ENCODE measurements around the gene KCNA5.

Gene KCNA5

DNA sequence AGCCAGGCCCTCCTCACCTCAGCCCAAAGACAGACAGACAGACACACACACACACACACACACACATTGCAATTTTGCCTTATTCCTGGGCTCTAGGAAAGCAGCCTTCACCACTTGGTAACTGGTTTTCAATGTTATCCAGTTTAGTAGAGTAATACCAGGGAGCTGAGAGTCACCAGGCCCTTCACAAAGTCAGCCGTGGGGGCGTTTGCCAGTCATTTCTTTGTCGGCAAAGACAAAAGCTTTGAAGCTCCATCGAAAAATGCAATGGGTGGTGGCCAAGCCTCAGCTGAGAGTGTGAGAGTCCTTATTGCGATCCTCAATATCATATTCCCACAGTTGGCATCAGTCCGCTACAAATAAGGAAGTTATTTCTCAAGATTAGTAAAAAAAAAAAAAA is 8.1 kb upstream of the KCNA5 start:
- Histone ChIP-seq H3K4me3 (replicated peaks; ENCODE audit: insufficient read depth, low read length) (no peak overlapping the region), H3K27me3 (ENCODE audit: insufficient read depth, poor library complexity, severe bottlenecking) (peaks cover 7% of the 10 kb centered on the region), H3K27ac (replicated peaks) (no peak overlapping the region)
- TF ChIP-seq, protein P1, sequence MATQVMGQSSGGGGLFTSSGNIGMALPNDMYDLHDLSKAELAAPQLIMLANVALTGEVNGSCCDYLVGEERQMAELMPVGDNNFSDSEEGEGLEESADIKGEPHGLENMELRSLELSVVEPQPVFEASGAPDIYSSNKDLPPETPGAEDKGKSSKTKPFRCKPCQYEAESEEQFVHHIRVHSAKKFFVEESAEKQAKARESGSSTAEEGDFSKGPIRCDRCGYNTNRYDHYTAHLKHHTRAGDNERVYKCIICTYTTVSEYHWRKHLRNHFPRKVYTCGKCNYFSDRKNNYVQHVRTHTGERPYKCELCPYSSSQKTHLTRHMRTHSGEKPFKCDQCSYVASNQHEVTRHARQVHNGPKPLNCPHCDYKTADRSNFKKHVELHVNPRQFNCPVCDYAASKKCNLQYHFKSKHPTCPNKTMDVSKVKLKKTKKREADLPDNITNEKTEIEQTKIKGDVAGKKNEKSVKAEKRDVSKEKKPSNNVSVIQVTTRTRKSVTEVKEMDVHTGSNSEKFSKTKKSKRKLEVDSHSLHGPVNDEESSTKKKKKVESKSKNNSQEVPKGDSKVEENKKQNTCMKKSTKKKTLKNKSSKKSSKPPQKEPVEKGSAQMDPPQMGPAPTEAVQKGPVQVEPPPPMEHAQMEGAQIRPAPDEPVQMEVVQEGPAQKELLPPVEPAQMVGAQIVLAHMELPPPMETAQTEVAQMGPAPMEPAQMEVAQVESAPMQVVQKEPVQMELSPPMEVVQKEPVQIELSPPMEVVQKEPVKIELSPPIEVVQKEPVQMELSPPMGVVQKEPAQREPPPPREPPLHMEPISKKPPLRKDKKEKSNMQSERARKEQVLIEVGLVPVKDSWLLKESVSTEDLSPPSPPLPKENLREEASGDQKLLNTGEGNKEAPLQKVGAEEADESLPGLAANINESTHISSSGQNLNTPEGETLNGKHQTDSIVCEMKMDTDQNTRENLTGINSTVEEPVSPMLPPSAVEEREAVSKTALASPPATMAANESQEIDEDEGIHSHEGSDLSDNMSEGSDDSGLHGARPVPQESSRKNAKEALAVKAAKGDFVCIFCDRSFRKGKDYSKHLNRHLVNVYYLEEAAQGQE (IDR thresholded peaks at IDR 0.05; ENCODE audit: insufficient replicate concordance, low read depth), result no peak
- TF ChIP-seq POLR2AphosphoS5 (IDR thresholded peaks at IDR 0.05; ENCODE audit: low read depth), result no peak
- TF ChIP-seq GABPA (IDR thresholded peaks at IDR 0.05; ENCODE audit: low read depth), result no peak
- no peak for TF ChIP-seq SPI1 (IDR thresholded peaks at IDR 0.05; ENCODE audit: borderline replicate concordance, low read depth)
- TF ChIP-seq, protein P2, sequence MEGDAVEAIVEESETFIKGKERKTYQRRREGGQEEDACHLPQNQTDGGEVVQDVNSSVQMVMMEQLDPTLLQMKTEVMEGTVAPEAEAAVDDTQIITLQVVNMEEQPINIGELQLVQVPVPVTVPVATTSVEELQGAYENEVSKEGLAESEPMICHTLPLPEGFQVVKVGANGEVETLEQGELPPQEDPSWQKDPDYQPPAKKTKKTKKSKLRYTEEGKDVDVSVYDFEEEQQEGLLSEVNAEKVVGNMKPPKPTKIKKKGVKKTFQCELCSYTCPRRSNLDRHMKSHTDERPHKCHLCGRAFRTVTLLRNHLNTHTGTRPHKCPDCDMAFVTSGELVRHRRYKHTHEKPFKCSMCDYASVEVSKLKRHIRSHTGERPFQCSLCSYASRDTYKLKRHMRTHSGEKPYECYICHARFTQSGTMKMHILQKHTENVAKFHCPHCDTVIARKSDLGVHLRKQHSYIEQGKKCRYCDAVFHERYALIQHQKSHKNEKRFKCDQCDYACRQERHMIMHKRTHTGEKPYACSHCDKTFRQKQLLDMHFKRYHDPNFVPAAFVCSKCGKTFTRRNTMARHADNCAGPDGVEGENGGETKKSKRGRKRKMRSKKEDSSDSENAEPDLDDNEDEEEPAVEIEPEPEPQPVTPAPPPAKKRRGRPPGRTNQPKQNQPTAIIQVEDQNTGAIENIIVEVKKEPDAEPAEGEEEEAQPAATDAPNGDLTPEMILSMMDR (IDR thresholded peaks at IDR 0.05; ENCODE audit: insufficient read depth, low read length), result no peak
- DNase-seq (ENCODE audit: low read depth in 1 of 2, low spot score in 1 of 2), result no peak

DNA sequence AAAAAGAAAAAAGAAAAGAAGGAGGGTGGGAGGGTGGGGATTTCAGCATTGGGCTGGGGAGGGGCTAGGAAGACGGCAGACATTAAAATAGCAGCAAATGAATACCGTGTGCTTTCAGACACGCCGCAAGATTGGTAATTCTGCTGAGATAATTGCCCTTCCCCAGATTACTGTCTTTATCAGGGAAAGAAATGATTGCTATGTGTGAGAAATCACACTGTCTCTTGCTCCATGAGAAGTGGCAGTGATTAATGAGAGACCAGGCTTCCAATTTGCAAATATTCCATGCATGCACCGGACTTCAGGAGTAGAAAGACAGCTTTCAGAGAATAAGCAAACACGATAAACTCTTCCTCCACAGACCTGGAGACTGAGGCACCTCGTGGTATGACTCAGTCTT is 7.6 kb upstream of the KCNA5 start:
- no peak overlapping the region for H3K27ac ChIP-seq (replicated peaks)
- no peak overlapping the region for H3K4me3 ChIP-seq (replicated peaks; ENCODE audit: insufficient read depth, low read length)
- H3K27me3 ChIP-seq (ENCODE audit: insufficient read depth, poor library complexity, severe bottlenecking), result peaks cover 11% of the 10 kb centered on the region
- TF ChIP-seq, protein P1 (IDR thresholded peaks at IDR 0.05; ENCODE audit: insufficient replicate concordance, low read depth), result no peak
- no peak for TF ChIP-seq SPI1 (IDR thresholded peaks at IDR 0.05; ENCODE audit: borderline replicate concordance, low read depth)
- TF ChIP-seq, protein P2 (IDR thresholded peaks at IDR 0.05; ENCODE audit: insufficient read depth, low read length), result no peak
- no peak for TF ChIP-seq GABPA (IDR thresholded peaks at IDR 0.05; ENCODE audit: low read depth)
- TF ChIP-seq POLR2AphosphoS5 (IDR thresholded peaks at IDR 0.05; ENCODE audit: low read depth), result no peak
- no peak for DNase-seq (ENCODE audit: low read depth in 1 of 2, low spot score in 1 of 2)

DNA sequence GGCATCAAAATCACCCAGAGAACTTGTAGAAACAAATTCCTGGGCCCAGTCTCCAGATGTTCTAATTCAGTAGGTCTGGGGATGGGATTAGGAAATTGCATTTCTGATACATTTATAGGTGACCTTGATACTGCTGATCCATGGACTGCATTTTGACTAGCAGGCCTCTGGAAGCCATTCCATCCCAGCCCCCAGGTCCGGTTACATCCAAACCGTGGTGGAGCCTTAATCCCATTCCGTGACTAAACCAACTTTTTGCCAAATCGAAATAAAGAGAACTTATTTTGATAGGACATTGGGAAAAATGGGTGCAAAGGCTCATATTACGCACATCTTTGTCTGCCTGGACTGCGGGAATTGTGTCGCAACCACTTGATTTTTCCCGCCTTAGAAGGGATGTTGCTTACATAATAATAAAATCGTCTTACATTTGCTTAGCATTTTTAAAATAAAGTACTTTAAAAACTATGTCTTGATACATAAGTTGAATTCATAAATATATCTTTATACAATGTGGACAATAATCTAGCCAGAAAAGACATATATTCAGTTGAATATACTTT is 5.8 kb upstream of the KCNA5 start:
- TF ChIP-seq, protein P2 (IDR thresholded peaks at IDR 0.05; ENCODE audit: insufficient read depth, low read length), result no peak
- TF ChIP-seq POLR2AphosphoS5 (IDR thresholded peaks at IDR 0.05; ENCODE audit: low read depth) (no peak), SPI1 (IDR thresholded peaks at IDR 0.05; ENCODE audit: borderline replicate concordance, low read depth) (no peak), GABPA (IDR thresholded peaks at IDR 0.05; ENCODE audit: low read depth) (no peak)
- TF ChIP-seq, protein P1 (IDR thresholded peaks at IDR 0.05; ENCODE audit: insufficient replicate concordance, low read depth), result no peak
- Histone ChIP-seq H3K27me3 (ENCODE audit: insufficient read depth, poor library complexity, severe bottlenecking) (peaks cover 22% of the 10 kb centered on the region), H3K27ac (replicated peaks) (no peak overlapping the region), H3K4me3 (replicated peaks; ENCODE audit: insufficient read depth, low read length) (no peak overlapping the region)
- DNase-seq (ENCODE audit: low read depth in 1 of 2, low spot score in 1 of 2), result no peak

All from HL-60 (cell line).